GM12892 (cell line): Measurements from ENCODE around the gene SPHK2.

ENCODE experiments used
- DNase-seq: peaks from one replicate; pipeline ENCODE4 v3.0.0; 2011; ENCODE audit not compliant: insufficient read length
- FAIRE-seq: peaks from 2 replicates; lab custom pipeline; 2011; peaks lifted over from hg19 to GRCh38; lab: Jason Lieb, UNC
- POLR2A ChIP-seq: IDR thresholded peaks from 2 replicates; pipeline ENCODE4 v1.6.1; 2011; ENCODE audit warnings: low read depth, low read length, control low read depth
- POLR2AphosphoS5 ChIP-seq: IDR thresholded peaks from 2 replicates; pipeline ENCODE4 v1.6.1; 2011; ENCODE audit warnings: low read depth, low read length, control low read depth
- TAF1 ChIP-seq: IDR thresholded peaks from 2 replicates; pipeline ENCODE4 v1.6.1; 2011; ENCODE audit warnings: low read depth, mild to moderate bottlenecking, control low read depth, low read length, borderline replicate concordance

SPHK2 gene

GRCh38 chr19:48606463-48607358 is 12.6 kb upstream of the SPHK2 start, which contains the start of gene SPACA4:
Gene SPACA4, plus strand, starts transcription at chr19:48606742. Its CDS starts 237 bp downstream, at chr19:48606979.
- TF ChIP-seq POLR2A (no peak), TAF1 (no peak), POLR2AphosphoS5 (no peak)
- no peak for DNase-seq
- FAIRE-seq: no peak

GRCh38 chr19:48607359-48607755 is 11.9 kb upstream of the SPHK2 start:
- FAIRE-seq (no peak), DNase-seq (no peak)
- no peak for TF ChIP-seq POLR2A
- no peak for TF ChIP-seq TAF1
- no peak for TF ChIP-seq POLR2AphosphoS5

- TF ChIP-seq TAF1: no peak
- TF ChIP-seq POLR2AphosphoS5: no peak
- no peak for TF ChIP-seq POLR2A
- FAIRE-seq (peak; percentile 44), DNase-seq (peak; percentile 61)
These were observed 10.5 kb upstream of the SPHK2 start for GRCh38 chr19:48608798-48609263.

- no peak for FAIRE-seq
- TF ChIP-seq POLR2A: no peak
- no peak for TF ChIP-seq TAF1
- TF ChIP-seq POLR2AphosphoS5: no peak
- no peak for DNase-seq
These were observed 9.7 kb upstream of the SPHK2 start for GRCh38 chr19:48609571-48610108.

GRCh38 chr19:48611872-48612271 is 7.4 kb upstream of the SPHK2 start:
- FAIRE-seq (no peak), DNase-seq (no peak)
- TF ChIP-seq TAF1: no peak
- TF ChIP-seq POLR2A: no peak
- TF ChIP-seq POLR2AphosphoS5: no peak

GRCh38 chr19:48613024-48613851 is 6.1 kb upstream of the SPHK2 start:
- FAIRE-seq (no peak), DNase-seq (no peak)
- no peak for TF ChIP-seq POLR2A
- TF ChIP-seq TAF1: no peak
- TF ChIP-seq POLR2AphosphoS5: no peak

GRCh38 chr19:48613852-48614435 is 5.4 kb upstream of the SPHK2 start:
- no peak for FAIRE-seq
- no peak for DNase-seq
- TF ChIP-seq TAF1 (no peak), POLR2AphosphoS5 (peak; percentile 72)

- DNase-seq (no peak), FAIRE-seq (no peak)
- TF ChIP-seq TAF1 (no peak), POLR2A (peak; percentile 73; the same call in 1 of the 2 replicates), POLR2AphosphoS5 (peak; percentile 76; the same call in 1 of the 2 replicates)
These were observed 4.7 kb upstream of the SPHK2 start, which contains the start of gene FAM83E for GRCh38 chr19:48614436-48615230. Gene FAM83E, minus strand, starts transcription at chr19:48615076. Its CDS starts 1,704 bp downstream, at chr19:48613372.

GRCh38 chr19:48615231-48616040 is 3.9 kb upstream of the SPHK2 start:
- TF ChIP-seq POLR2A: no peak
- FAIRE-seq (no peak), DNase-seq (no peak)

- DNase-seq (no peak), FAIRE-seq (no peak)
- no peak; the same call in 1 of the 2 replicates for TF ChIP-seq POLR2AphosphoS5
- TF ChIP-seq POLR2A: no peak
- no peak for TF ChIP-seq TAF1
These were observed 3.3 kb upstream of the SPHK2 start for GRCh38 chr19:48616041-48616436.
